GM19455 (cell line): Measurements from ENCODE around the gene LRRC2.
"Not testable (repeated sequence)": the region's sequence is repeated elsewhere in the genome, so short reads cannot be mapped to it uniquely, and the experiment has no call there.

Source experiments
- ATAC-seq: cut with Tn5 transposase; IDR thresholded peaks from one replicate; pipeline ENCODE4 v1.9.1; 2021; ENCODE audit not compliant: unreplicated experiment

The LRRC2 gene

DNA sequence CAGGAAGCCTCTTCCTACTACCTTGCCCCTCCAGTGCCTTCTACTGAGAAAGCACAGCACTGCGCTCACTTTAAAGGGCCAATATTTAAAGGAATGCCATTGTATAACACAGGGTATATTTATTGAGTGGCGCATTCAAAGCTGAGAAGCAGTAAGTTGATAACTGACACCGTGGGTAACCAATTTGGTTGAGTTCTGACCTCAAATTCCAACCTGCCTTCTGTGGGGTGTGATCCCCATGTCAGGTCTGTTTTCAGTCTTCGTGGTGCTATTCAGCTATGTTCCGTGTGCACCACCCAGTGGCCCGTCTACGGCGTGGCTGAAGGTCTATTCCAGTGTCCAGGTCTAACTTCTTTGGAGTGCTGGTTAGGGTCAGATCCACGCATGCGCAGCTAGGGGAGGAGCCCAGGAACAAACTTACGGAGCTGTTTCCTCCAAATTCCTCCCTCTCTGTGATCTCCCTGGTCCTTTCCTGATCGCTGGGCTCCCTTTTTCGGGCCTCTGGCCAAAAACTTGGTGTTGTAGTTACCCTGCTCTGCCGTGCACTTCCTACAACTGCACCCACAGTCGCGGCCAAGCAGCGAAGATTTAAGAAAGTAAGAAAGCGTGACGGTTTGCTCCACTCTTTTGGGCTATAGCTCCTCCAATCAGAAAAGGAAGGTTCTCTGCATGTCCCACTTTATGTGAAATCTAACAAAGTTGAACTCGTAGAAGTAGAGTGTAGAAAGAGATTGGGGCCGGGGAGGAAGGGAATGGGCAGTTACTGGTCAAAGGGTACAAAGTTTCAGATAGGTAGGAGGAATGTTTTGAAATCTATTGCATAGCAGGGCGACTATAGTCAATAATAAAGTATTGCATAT is 7.7 kb downstream of the LRRC2 start:
- ATAC-seq = peak; percentile 92

DNA sequence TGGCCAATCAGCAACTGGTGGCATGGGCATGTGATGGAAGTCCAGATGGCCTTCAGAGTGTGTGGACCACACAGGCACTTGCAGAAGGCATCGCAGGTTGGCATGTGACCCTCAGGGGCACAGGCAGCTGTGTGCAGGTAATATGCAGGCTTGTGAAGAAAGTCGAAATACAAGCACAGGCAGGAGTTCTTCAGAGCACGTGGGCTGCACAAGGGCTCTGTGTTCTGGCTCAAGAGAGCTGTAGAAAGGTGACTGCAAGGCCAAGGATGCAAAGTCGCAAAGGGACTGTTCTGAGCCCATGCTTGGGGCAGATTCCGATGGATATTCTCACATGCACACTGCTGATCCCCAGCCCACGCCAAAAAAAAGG is 8.3 kb downstream of the LRRC2 start:
- ATAC-seq = no peak

DNA sequence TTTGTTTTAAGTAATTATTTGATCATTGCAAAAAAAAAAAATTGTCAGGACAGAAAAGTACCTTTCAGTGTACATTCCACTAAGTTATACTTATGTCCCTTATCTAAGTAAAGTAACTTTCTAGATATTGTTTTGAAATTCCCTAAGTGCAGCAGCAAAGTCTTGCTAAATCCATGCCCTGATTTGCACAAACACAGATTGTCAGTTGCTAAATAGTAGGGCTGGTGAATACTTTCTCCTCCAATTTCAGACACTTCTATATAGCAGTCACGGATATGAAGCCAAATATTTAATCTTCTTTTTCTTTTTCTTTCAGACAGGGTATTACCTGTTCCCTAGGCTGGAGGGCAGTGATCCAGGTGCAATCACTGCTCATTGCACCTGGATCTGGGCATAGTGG is 12.9 kb downstream of the LRRC2 start:
- ATAC-seq = no peak

DNA sequence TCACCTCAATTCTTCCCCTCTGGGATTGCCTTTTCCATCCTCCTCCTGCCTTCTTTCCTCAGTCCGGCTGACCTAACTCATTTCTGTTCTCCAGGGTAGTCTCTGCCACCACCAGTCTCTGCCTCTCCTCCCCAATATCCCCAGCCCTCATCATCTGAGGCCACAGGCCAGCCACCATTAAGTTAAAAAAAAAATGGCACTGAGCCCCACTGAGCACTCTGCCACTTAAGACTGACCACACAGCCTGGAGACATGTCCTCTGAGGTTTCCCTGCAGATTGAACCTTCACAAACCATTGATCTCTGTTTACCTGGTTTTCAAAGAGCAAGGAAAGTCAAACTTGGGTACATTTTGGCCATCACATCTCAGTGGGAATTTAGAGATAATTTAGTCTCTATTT is 13.6 kb downstream of the LRRC2 start:
- ATAC-seq = no peak

DNA sequence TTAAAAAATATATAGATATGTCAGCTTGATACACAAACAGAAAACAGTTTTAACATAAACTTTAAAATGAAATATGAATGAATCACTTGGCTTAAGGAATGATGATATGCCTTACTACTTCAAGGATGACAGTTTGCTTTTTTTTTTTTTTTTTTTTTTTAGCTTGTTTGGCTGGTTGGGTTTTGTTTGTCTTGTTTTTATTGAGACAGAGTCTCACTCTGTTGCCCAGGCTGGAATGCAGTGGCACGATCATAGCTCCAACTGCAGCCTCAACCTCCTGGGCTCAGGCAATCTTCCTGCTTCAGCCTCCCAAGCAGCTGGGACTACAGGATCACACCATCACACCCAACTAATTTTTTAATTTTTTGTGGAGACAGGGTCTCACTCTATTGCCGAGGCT is 14.5 kb downstream of the LRRC2 start:
- ATAC-seq = no peak

DNA sequence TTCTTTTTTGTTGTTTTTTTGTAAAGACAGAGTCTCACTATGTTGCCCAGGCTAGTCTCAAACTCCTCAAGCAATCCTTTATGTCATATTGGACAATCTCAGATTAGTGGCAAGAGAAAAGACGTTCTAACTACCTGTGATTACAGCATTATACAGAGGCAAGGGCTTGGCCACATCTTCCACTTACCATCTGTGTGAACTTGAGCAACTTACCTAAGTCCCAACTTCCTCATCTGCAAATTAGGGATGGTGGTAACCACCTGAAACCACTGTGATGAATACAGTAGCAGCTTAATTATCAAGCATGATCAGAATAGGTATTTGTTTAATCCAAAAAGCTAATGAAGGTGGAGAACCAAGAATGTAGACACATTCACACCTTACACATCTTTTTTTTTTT is 16.1 kb downstream of the LRRC2 start:
- no peak for ATAC-seq

DNA sequence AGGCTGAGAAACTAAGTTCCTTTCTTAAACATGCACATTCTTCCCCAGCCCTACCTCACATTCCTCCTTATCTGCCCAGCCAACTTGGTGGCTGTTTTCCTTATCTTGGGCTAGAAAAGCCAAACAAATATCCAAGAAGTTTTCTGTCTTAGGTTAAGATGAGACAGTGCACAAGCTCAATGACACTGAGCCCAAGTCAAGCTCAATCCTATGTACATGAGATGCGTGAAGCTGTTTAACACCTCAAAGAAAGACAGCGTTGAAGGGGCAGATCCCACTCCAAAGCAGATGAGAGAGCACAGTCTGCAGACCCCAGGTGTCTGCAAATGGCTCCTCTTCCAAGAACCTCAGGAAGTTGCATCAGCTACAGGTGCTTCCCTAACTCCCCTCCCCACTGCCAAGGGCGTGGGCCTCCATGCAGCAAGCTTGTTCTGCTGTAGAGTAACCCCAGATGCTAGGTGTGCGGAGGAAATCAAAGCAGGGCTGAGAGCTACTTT is 16.6 kb downstream of the LRRC2 start:
- no peak for ATAC-seq

DNA sequence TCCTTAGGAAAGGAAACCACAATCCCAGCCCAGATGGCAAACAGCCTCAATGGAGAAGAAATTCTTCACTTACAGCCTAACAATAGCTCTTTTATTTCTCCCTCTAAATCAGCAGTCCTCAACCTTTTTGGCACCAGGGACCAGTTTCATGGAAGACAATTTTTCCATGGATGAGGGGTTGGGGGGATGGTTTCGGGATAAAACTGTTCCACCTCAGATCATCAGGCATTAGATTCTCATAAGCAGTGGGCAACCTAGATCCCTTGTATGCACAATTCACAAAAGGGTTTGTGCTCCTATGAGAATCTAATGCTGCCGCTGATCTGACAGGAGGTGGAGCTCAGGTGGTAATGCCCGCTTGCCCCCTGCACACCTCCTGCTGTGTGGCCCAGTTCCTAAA is 17.5 kb downstream of the LRRC2 start:
- not testable (repeated sequence) for ATAC-seq

DNA sequence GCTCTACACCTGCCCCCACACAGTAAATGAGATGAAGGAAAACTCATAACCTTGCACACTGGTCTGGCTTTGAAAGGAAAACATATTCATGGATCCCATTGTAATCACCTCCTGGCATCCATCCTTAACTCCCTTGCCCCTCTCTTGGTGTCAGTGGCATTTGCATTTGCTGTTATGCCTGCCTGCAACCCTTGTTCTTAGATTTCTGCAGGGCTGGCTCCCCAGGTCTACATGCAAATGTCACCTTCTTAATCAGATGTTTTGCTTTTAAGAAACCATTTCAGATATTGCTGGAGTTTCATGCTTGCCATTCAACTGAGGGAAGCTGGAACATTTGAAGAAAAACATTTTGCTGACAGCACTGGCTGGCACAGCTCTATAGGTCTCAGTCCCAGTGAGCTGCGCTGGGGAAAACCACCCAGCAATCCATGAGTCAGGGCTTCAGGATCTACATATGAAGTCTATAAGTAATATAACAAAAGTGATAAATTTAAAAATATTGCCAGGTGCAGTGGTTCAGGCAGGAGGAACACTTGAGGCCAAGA is 19.1 kb downstream of the LRRC2 start:
- ATAC-seq = no peak

DNA sequence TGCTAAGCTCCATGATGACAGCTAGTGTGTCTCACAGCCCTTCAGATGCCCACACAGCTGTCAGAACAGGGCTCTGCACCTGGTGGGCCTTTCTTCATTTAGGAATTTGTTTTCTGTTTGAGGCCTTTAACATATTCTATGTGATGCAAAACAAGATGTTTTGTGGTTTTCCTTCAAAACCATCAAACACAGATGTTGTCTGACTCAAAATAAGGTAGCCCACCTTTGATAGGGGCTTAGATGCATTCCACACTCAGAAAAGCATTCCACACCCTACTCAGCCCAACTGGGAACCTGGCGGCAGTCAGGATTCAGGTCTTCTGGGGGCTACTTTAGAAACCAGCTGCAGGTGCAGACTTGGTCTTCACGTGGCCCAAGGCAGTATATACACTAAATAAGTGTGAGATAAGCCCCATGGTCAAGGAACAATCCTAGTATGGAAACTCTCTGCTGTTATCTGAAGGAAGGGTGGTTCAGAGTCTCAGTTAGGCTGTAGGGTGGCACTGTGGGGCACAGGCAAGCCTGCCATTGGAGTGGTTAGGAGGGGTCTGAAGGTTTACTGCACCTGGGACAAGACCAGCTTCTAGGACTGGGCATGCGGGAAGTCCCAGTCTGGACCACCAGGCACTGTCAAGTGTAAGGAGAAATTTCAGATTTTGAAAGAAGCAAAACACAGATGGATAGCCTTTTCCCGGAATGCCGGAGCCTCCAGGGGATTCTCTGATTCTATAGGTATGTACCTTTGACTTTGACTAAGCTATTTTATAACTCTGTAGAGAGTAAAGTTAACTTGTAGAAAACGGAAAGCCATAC is 20.1 kb downstream of the LRRC2 start:
- ATAC-seq = no peak

DNA sequence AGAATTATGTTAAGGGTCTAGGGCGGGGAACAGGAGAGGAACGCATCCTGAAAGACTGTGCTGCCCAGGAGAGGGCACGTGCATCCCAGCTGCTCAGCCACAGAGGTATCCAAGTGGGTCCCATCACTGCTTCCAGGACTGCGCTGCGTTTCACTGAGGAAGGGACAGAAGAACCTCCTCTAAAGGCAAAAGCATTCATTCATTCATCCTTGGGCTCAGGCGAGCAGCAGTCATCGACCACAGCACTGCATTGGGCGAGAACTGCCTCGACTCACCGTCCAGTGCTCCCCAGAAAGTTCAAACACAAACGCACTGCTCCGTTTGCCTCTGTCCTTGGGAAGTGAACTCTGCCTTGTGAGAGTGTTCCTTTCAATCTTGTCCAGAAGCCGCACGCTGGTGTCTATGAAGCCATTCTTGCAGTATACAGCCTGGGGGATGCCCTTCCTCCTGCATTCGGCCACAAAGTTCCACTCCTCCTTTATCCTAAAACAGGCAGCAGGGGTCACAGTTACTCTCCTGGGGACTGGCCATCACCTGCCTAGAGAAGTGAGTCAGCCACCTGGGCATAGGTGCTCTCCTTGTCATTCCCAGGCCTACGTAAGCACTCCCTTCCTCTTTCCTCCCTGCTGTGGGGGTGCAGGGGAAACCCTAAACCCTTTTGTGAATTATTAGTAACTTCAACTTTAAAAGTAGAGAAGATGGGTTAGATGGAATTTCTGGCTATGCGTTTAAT is 21.2 kb downstream of the LRRC2 start:
- no peak for ATAC-seq

DNA sequence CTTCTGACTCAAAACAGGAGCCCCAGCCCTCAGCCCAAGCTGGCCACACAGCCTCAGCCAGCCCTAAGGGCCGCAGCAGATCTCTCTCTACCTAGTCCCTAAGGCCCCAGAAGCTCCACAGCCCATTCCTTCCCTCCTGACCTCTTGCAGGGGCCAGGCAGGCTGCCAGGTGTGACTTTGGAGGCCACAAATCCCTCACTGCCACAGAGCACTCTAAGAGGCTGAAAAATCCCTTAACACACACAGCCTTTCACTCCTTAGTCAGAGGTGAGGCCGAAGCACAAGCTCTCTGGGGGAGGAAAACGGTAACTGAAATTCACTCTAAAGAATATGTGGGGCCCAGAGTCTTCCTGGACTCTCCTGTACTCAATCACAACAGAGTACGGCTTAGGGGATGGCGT is 23.3 kb downstream of the LRRC2 start:
- no peak for ATAC-seq

DNA sequence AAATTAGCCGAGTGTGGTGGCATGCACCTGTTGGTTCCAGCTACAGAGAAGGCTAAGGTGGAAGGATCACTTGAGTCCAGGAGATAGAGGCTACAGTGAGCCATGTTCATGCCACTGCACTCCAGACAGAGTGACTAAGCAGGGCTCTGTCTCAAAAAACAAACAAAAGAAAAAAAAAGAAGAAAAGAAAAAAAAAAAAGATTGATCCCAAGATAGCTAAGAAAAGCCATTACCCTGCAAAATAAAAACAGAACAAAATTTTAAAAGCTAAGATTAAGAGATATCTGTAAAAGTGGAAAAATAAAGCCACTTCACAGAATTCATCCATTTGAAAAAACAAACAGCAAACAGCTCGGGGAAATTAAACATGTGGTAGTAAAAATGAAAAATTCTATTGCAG is 23.8 kb downstream of the LRRC2 start:
- ATAC-seq = no peak

DNA sequence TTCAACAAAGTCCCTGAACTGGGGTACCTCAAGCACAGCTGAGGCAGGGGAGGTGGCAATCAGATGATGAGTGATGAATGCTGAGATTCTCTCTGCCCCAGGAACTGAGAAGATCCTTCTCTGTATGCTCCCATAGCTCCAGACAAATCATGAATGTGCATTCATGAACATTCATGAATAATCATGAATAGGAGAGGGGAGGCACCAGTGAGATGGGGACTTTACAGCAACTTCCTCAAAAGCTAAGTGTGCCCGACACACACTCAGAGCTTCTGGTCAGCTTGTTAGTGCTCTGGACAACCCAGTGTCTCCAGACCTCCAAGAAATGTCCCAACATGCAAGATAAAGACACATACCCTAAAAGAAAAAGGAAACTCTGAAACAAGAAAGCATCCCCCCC is 24.3 kb downstream of the LRRC2 start:
- no peak for ATAC-seq

DNA sequence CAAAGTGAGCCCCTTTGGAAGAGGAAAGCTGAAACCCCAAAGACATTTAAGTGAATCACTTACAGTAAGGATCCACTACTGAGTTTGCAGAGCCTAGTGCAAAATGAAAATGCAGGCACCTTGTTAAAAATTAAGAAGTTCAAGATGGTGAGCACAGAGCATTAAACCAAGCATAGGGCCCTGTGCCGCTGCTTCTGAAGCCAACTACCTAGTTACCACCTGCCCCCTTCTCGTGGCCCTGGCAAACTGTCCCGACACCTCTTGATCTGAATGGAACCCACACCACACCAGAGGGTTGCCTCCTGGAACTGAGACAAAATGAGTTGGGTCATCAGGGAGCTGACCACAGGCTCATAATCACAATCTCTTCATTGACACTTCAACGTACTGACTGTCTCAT is 25.6 kb downstream of the LRRC2 start:
- ATAC-seq = no peak

DNA sequence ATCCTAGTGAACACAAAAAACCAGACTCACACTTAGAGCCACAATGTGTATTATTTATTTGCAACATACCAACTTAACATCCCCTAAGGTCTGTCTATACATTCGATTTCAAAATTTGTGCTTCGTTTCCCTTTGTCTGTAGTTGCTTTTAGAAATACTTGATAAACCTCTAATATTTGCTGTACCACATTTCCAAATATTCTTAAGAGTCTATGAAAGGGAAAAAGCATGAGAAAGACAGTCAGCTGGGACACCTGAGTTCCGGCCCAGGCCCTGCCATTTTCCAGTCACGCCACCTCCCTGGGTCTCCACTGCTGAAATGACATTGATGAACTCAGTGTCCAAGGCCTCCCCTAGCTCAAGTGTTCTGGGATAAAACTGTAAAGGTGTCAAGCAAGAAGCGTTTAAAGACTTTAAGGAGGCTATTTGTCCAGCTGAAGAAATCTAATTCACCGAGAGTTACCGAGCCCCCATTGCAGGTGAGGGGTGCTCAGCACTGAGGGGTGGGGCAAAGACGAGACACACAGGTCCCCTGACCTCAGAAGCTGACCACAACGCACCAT is 26.6 kb downstream of the LRRC2 start:
- ATAC-seq = no peak

DNA sequence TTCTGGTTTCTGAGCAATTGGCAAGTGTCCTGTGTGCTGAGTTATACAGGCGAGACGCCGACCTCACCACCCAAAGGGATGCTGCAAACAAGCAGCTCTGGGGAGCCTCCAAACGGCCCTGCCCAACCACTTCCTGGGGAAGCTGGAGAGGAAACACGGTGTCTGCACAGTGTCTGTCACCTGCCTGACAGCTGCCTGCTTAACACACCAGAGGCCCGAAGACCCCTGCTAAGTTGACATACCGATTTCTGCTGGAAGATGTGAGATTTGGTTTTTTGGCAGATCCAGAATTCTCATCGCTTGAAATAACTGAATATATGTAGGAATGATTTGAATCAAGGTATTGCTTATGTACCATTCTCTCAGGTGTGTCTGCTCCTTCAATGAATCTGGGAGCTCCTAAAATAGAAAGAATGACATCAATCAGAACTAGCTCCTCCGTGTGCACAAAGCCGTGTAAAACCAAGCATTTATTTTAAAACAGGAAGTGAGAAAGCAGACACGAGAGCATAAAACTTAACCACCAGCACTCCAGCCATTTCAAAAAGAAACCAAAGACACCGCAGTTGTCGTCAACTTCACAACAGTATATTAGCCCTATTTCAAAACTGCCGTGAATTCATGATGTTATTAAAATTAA is 27.2 kb downstream of the LRRC2 start:
- ATAC-seq = peak; percentile 85

DNA sequence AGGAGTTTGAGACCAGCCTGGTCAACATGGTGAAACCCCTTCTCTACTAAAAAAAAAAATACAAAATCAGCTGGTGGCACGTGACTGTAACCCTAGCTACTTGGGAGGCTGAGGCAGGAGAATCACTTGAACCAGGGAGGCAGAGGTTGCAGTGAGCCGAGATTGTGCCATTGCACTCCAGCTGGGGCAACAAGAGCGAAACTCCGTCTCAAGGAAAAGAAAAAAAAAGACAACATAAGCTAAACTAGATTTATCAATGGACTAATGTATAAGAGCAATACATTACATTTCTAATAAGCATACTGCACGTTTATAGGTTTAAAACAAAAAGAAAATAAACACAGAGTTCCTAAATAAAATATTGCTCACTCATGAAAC is 27.7 kb downstream of the LRRC2 start:
- ATAC-seq = not testable (repeated sequence)

DNA sequence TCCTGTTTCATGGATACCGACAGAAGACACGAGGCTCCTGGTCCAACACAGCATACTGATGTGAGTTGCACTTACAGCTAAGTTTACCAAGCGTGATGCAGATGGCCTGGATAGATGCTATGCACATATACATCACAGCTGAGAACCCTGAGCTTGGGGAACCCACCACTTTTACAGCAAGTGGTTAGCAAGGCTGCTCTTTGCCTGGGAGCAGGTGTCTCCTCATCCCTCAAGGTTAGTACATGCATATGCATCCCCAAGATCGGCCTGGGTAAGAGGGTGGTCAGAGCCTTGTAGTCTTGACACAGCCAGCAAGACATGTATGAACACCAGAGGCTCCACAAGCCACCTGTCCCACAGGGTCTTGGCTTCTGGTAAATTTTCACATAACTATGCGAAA is 28.3 kb downstream of the LRRC2 start:
- ATAC-seq = no peak

DNA sequence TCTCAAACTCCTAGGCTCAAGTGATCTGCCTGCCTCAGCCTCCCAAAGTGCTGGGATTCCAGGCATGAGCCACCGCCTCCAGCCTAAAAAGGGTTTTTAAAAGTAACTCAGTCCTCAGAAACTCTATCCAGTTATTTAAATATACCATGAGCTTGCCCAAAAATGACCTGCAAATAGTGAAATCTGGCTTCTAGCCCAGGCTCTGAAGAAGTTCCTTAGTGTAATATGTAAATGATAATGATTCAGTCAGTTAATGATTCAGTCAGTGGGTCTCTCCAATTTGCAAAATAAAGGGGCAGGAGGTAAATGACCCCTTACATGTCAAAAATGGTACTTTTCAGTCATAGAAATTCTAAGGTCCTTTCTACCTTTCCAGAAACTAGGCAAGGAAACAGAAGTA is 28.8 kb downstream of the LRRC2 start:
- no peak for ATAC-seq
